H9 (cell line): ENCODE measurements around the gene PRTG. TPM values are rescaled to one million over a fixed set of nuclear protein-coding genes. Genes with fewer than 3 reads are reported as not detected.

Experiments
- DNase-seq: peaks from one replicate; pipeline ENCODE4 v3.0.0-alpha.2; 2017
- H2AFZ ChIP-seq: one replicate; pipeline ENCODE4 v1.6.1; 2013; ENCODE audit warnings: mild to moderate bottlenecking, low read length, control low read depth, moderate library complexity
- H2AK5ac ChIP-seq: 2 replicates; pipeline ENCODE4 v1.6.1; 2013; ENCODE audit warnings: low read length, control low read depth, mixed read lengths; ENCODE audit not compliant: insufficient read length
- H2BK120ac ChIP-seq: one replicate; pipeline ENCODE4 v1.6.1; 2013; ENCODE audit warnings: low read depth, mild to moderate bottlenecking, low read length, control low read depth, inconsistent platforms; ENCODE audit not compliant: poor library complexity, severe bottlenecking
- H2BK12ac ChIP-seq: 2 replicates; pipeline ENCODE4 v1.6.1; 2013; ENCODE audit warnings: low read length, control low read depth, mixed read lengths, low read depth; ENCODE audit not compliant: insufficient read length
- H2BK15ac ChIP-seq: 2 replicates; pipeline ENCODE4 v1.6.1; 2013; ENCODE audit warnings: low read depth, low read length, control low read depth
- H2BK20ac ChIP-seq: one replicate; pipeline ENCODE4 v1.6.1; 2013; ENCODE audit warnings: low read depth, mild to moderate bottlenecking, low read length, control low read depth, inconsistent platforms; ENCODE audit not compliant: poor library complexity, severe bottlenecking
- H2BK5ac ChIP-seq: 2 replicates; pipeline ENCODE4 v1.6.1; 2013; ENCODE audit warnings: low read length, control low read depth, mixed read lengths; ENCODE audit not compliant: insufficient read length
- H3K14ac ChIP-seq: 2 replicates; pipeline ENCODE4 v1.6.1; 2013; ENCODE audit warnings: low read length, control low read depth; ENCODE audit not compliant: insufficient read depth
- H3K18ac ChIP-seq: 2 replicates; pipeline ENCODE4 v1.6.1; 2013; ENCODE audit warnings: low read depth, mild to moderate bottlenecking, mixed read lengths, low read length, control low read depth; ENCODE audit not compliant: insufficient read length
- H3K23ac ChIP-seq: 2 replicates; pipeline ENCODE4 v1.6.1; 2013; ENCODE audit warnings: low read length, control low read depth, mixed read lengths, low read depth; ENCODE audit not compliant: insufficient read length
- H3K23me2 ChIP-seq: 2 replicates; pipeline ENCODE4 v1.6.1; 2013; ENCODE audit warnings: low read depth, mild to moderate bottlenecking, mixed read lengths, low read length, control low read depth; ENCODE audit not compliant: insufficient read length, poor library complexity, severe bottlenecking
- H3K27ac ChIP-seq: 2 replicates; pipeline ENCODE4 v1.5.1; 2013; ENCODE audit warnings: low read length, control low read depth, mixed read lengths, low read depth; ENCODE audit not compliant: insufficient read length
- H3K27me3 ChIP-seq: 2 replicates; pipeline ENCODE4 v1.6.1; 2013; ENCODE audit warnings: low read length, control low read depth, inconsistent platforms; ENCODE audit not compliant: insufficient read depth
- H3K4ac ChIP-seq: 2 replicates; pipeline ENCODE4 v1.6.1; 2013; ENCODE audit warnings: low read depth, mild to moderate bottlenecking, control low read depth, inconsistent platforms, low read length, moderate library complexity
- H3K4me1 ChIP-seq: 2 replicates; pipeline ENCODE4 v1.6.1; 2013; ENCODE audit warnings: low read length, control low read depth, inconsistent platforms; ENCODE audit not compliant: insufficient read depth
- H3K4me2 ChIP-seq: 2 replicates; pipeline ENCODE4 v1.6.1; 2013; ENCODE audit warnings: low read length, control low read depth, mixed read lengths; ENCODE audit not compliant: insufficient read length, insufficient read depth
- H3K56ac ChIP-seq: 2 replicates; pipeline ENCODE4 v1.6.1; 2013; ENCODE audit warnings: low read depth, mild to moderate bottlenecking, mixed read lengths, low read length, control low read depth; ENCODE audit not compliant: insufficient read length
- H3K79me1 ChIP-seq: 2 replicates; pipeline ENCODE4 v1.6.1; 2013; ENCODE audit warnings: low read depth, mild to moderate bottlenecking, moderate library complexity, low read length, control low read depth, inconsistent platforms; ENCODE audit not compliant: insufficient read depth, poor library complexity, severe bottlenecking
- H3K79me2 ChIP-seq: 2 replicates; pipeline ENCODE4 v1.6.1; 2013; ENCODE audit warnings: low read length, control low read depth, inconsistent platforms; ENCODE audit not compliant: insufficient read depth
- H3K9ac ChIP-seq: 2 replicates; pipeline ENCODE4 v1.6.1; 2013; ENCODE audit warnings: low read length, control low read depth, mixed read lengths; ENCODE audit not compliant: insufficient read length; ENCODE audit errors: extremely low read depth
- H3K9me3 ChIP-seq: one replicate; pipeline ENCODE4 v1.6.1; 2013; ENCODE audit warnings: low read depth, low read length, inconsistent platforms; ENCODE audit not compliant: control insufficient read depth
- H3T11ph ChIP-seq: one replicate; pipeline ENCODE4 v1.6.1; 2013; ENCODE audit warnings: mild to moderate bottlenecking, low read length, control low read depth, inconsistent platforms
- H4K20me1 ChIP-seq: one replicate; pipeline ENCODE4 v1.6.1; 2013; ENCODE audit not compliant: control insufficient read depth, insufficient read length, insufficient read depth
- H4K5ac ChIP-seq: 2 replicates; pipeline ENCODE4 v1.6.1; 2013; ENCODE audit warnings: low read depth, mild to moderate bottlenecking, mixed read lengths, low read length, control low read depth; ENCODE audit not compliant: insufficient read length
- H4K8ac ChIP-seq: replicated peaks from 2 replicates; pipeline ENCODE4 v1.6.1; 2013; ENCODE audit warnings: low read length, control low read depth, mixed read lengths, low read depth; ENCODE audit not compliant: insufficient read length
- H4K91ac ChIP-seq: 2 replicates; pipeline ENCODE4 v1.6.1; 2013; ENCODE audit warnings: low read depth, mild to moderate bottlenecking, moderate library complexity, mixed read lengths, low read length, control low read depth; ENCODE audit not compliant: insufficient read length
- H3K27ac Mint-ChIP-seq, 3 experiments: 2 replicates in 2 of 3; 3 replicates in 1 of 3; pipeline ENCODE4 v1.8.0; 2020 to 2021; ENCODE audit warnings: mixed read lengths in 3 of 3, mild to moderate bottlenecking in 1 of 3, moderate library complexity in 1 of 3
- H3K27me3 Mint-ChIP-seq: 2 replicates; pipeline ENCODE4 v1.8.0; 2021; ENCODE audit warnings: low read depth, mild to moderate bottlenecking, moderate library complexity, mixed read lengths
- H3K36me3 Mint-ChIP-seq, 3 experiments: 2 replicates in 2 of 3; 3 replicates in 1 of 3; pipeline ENCODE4 v1.8.0; 2020 to 2021; ENCODE audit warnings: low read depth in 3 of 3, mixed read lengths in 3 of 3; ENCODE audit not compliant: insufficient read depth in 1 of 3
- H3K4me1 Mint-ChIP-seq, 2 experiments: 2 replicates each; pipeline ENCODE4 v1.8.0; 2020; ENCODE audit warnings: mixed read lengths in 2 of 2
- H3K4me3 Mint-ChIP-seq, 2 experiments: 2 replicates in 1 of 2; 3 replicates in 1 of 2; pipeline ENCODE4 v1.8.0; 2020 to 2021; ENCODE audit warnings: mild to moderate bottlenecking in 2 of 2, mixed read lengths in 2 of 2, moderate library complexity in 1 of 2
- H3K9me3 Mint-ChIP-seq, 2 experiments: 2 replicates in 1 of 2; 3 replicates in 1 of 2; pipeline ENCODE4 v1.8.0; 2020; ENCODE audit warnings: mild to moderate bottlenecking in 2 of 2, mixed read lengths in 2 of 2, moderate library complexity in 1 of 2
- WGBS: extraction: QIAGEN DNeasy Blood & Tissue Kit; methylation state at CpG from one replicate; pipeline ENCODE4 v1.1.7; 2013; ENCODE audit warnings: missing lambda C conversion rate, low lambda C conversion rate, mixed read lengths; ENCODE audit not compliant: insufficient read length; ENCODE audit errors: extremely low coverage; 5-methylcytosine and 5-hydroxymethylcytosine counted together
- total RNA-seq: library from RNA; stranded (reverse); gene quantifications from 2 replicates; pipeline ENCODE4 v1.2.1, GENCODE V29; 2021
- TF ChIP-seq, protein P1 (sequence below): fragments of 200-600 bp; sonication (generic); conservative IDR thresholded peaks from 3 replicates; pipeline ENCODE4 v1.8.0; 2021; ENCODE audit warnings: antibody characterized with exemption, mild to moderate bottlenecking

PRTG gene
- total RNA-seq, 1 experiment from 2014 or later = 5.7 TPM

DNA sequence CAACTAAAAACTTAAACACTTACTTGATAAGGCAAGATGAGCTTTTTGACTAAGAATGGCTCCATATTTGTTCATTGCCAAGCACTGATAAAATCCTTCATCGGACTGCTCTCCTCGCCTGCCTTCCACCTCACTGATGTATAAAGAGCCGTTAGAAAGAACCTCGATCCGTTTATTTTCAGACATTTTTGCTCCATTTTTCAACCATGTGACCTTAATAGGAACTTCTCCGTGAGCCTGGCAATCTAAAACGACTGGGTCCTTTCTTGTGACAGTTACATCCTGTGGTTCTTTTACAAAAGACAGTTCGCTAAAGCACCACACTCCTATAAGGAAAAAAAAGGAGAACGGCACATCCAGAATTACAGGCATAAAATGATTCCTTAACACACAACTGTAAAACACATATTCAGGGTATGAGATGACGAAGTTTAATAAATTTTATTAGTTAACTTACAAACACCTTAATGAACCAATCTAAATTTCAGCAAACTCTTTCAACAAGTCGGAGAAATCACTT is 2.5 kb downstream of the PRTG start:
- WGBS = no CpG with 5 or more reads among the region's 11 CpGs
- H2BK15ac ChIP-seq = no peak overlapping the region
- H3K14ac ChIP-seq = no peak overlapping the region
- no peak overlapping the region for H2BK5ac ChIP-seq
- no peak overlapping the region for H3K4ac ChIP-seq
- no peak overlapping the region for H3K27ac Mint-ChIP-seq
- no peak overlapping the region for H3K56ac ChIP-seq
- no peak overlapping the region for H4K91ac ChIP-seq
- peaks cover 12% of the 10 kb centered on the region for H3K23me2 ChIP-seq
- H3K4me1 Mint-ChIP-seq = peaks cover 4 to 9% of the 10 kb centered on the region in 2 experiments
- H3K18ac ChIP-seq = no peak overlapping the region
- H2BK12ac ChIP-seq = no peak overlapping the region
- H3K27ac ChIP-seq = no peak overlapping the region
- no peak overlapping the region for H2AFZ ChIP-seq
- no peaks in the 10 kb centered on the region for H3K79me1 ChIP-seq
- H3T11ph ChIP-seq = no peak overlapping the region
- H3K9me3 ChIP-seq = no peaks in the 10 kb centered on the region
- no peak overlapping the region for H2BK20ac ChIP-seq
- no peak overlapping the region for H2BK120ac ChIP-seq
- no peak overlapping the region for H3K9ac ChIP-seq
- H3K4me1 ChIP-seq = no peaks in the 10 kb centered on the region
- H3K36me3 Mint-ChIP-seq = no peaks in the 10 kb centered on the region
- H3K9me3 Mint-ChIP-seq = peaks cover 0 to 3% of the 10 kb centered on the region in 2 experiments; a peak in 2 of 5 replicates
- H2AK5ac ChIP-seq = no peak overlapping the region
- peaks cover 53% of the 10 kb centered on the region for H3K27me3 Mint-ChIP-seq
- no peak overlapping the region for H4K5ac ChIP-seq
- no peak overlapping the region for H3K23ac ChIP-seq
- no peak overlapping the region for H3K4me3 Mint-ChIP-seq
- TF ChIP-seq, protein P1, sequence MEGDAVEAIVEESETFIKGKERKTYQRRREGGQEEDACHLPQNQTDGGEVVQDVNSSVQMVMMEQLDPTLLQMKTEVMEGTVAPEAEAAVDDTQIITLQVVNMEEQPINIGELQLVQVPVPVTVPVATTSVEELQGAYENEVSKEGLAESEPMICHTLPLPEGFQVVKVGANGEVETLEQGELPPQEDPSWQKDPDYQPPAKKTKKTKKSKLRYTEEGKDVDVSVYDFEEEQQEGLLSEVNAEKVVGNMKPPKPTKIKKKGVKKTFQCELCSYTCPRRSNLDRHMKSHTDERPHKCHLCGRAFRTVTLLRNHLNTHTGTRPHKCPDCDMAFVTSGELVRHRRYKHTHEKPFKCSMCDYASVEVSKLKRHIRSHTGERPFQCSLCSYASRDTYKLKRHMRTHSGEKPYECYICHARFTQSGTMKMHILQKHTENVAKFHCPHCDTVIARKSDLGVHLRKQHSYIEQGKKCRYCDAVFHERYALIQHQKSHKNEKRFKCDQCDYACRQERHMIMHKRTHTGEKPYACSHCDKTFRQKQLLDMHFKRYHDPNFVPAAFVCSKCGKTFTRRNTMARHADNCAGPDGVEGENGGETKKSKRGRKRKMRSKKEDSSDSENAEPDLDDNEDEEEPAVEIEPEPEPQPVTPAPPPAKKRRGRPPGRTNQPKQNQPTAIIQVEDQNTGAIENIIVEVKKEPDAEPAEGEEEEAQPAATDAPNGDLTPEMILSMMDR = no peak
- H3K4me2 ChIP-seq = no peak overlapping the region
- peaks cover 77% of the 10 kb centered on the region for H3K27me3 ChIP-seq
- no peaks in the 10 kb centered on the region for H3K79me2 ChIP-seq
- H4K8ac ChIP-seq = no peak overlapping the region
- H4K20me1 ChIP-seq = no peaks in the 10 kb centered on the region
- DNase-seq = no peak
